HEK293 (cell line): ENCODE results near the gene FUT8.

ENCODE experiments used
- CTCF ChIA-PET: fragments of 350-600 bp; formaldehyde crosslinking; extraction: SDS; loops from one replicate; lab custom pipeline; 2021; ENCODE audit warnings: antibody characterized with exemption; lab: Yijun Ruan, JAX
- POLR2A ChIA-PET: fragments of 300-600 bp; formaldehyde crosslinking; extraction: SDS; loops from one replicate; lab custom pipeline; 2020; ENCODE audit warnings: antibody characterized with exemption, inconsistent platforms; lab: Yijun Ruan, JAX
- H3K27ac ChIP-seq: fragments of 200-500 bp; sonication (Bioruptor generic); 2 replicates; pipeline ENCODE4 v1.5.1; 2014; ENCODE audit warnings: low read depth, low read length, control low read depth, inconsistent platforms; ENCODE audit errors: extremely low read depth
- H3K36me3 ChIP-seq, 2 experiments: fragments of 200-500 bp in 1 of 2; sonication (Bioruptor generic) in 1 of 2; 1 replicate in 1 of 2; 2 replicates in 1 of 2; pipeline ENCODE4 v1.5.1; 2014 to 2017; ENCODE audit warnings: inconsistent platforms in 2 of 2, low read length in 2 of 2; ENCODE audit not compliant: control insufficient read depth in 2 of 2, insufficient read depth in 1 of 2
- H3K4me1 ChIP-seq: fragments of 200-500 bp; sonication (Bioruptor generic); 2 replicates; pipeline ENCODE4 v1.5.1; 2014; ENCODE audit warnings: mild to moderate bottlenecking, low read length, inconsistent platforms; ENCODE audit not compliant: control insufficient read depth, insufficient read depth
- H3K4me3 ChIP-seq: 2 replicates; pipeline ENCODE4 v1.5.1; 2011; ENCODE audit warnings: low read depth, mild to moderate bottlenecking, control low read depth, low read length, moderate library complexity
- H3K9me3 ChIP-seq: fragments of 200-500 bp; sonication (Bioruptor generic); 2 replicates; pipeline ENCODE4 v1.5.1; 2014; ENCODE audit warnings: low read depth, low read length, inconsistent platforms; ENCODE audit not compliant: control insufficient read depth, insufficient read depth
- GLIS2 ChIP-seq: fragments of 450-650 bp; formaldehyde crosslinking; IDR thresholded peaks from 2 replicates; pipeline ENCODE4 v1.5.1; 2016; ENCODE audit warnings: missing biosample characterization, missing genetic modification characterization
- HOXA7 ChIP-seq: sonication (generic); formaldehyde crosslinking; IDR thresholded peaks from 2 replicates; pipeline ENCODE4 v1.8.1; 2022; ENCODE audit warnings: missing genetic modification reagents, borderline replicate concordance
- KLF8 ChIP-seq: fragments of 450-650 bp; formaldehyde crosslinking; IDR thresholded peaks from 2 replicates; pipeline ENCODE4 v1.5.1; 2016; ENCODE audit warnings: missing biosample characterization, missing genetic modification characterization
- MEIS1 ChIP-seq: sonication (generic); formaldehyde crosslinking; IDR thresholded peaks from 2 replicates; pipeline ENCODE4 v1.8.1; 2022; ENCODE audit warnings: missing genetic modification reagents, mild to moderate bottlenecking, borderline replicate concordance
- PATZ1 ChIP-seq: fragments of 450-650 bp; formaldehyde crosslinking; IDR thresholded peaks from 2 replicates; pipeline ENCODE4 v1.5.1; 2016; ENCODE audit warnings: missing biosample characterization, missing genetic modification characterization
- SCRT1 ChIP-seq: fragments of 450-650 bp; formaldehyde crosslinking; IDR thresholded peaks from 2 replicates; pipeline ENCODE4 v1.5.1; 2016; ENCODE audit warnings: missing biosample characterization, missing genetic modification characterization, borderline replicate concordance
- SCRT2 ChIP-seq: fragments of 450-650 bp; formaldehyde crosslinking; IDR thresholded peaks from 2 replicates; pipeline ENCODE4 v1.5.1; 2016; ENCODE audit warnings: missing biosample characterization, missing genetic modification characterization
- SP7 ChIP-seq: fragments of 450-650 bp; formaldehyde crosslinking; IDR thresholded peaks from 2 replicates; pipeline ENCODE4 v1.5.1; 2016; ENCODE audit warnings: missing biosample characterization, missing genetic modification characterization
- WT1 ChIP-seq: fragments of 450-650 bp; formaldehyde crosslinking; IDR thresholded peaks from 2 replicates; pipeline ENCODE4 v1.5.1; 2016; ENCODE audit warnings: missing biosample characterization, missing genetic modification characterization
- ZBTB44 ChIP-seq: fragments of 450-650 bp; IDR thresholded peaks from 2 replicates; pipeline ENCODE4 v1.5.1; 2018; ENCODE audit warnings: missing biosample characterization, mild to moderate bottlenecking, missing genetic modification characterization
- ZBTB48 ChIP-seq: fragments of 450-650 bp; formaldehyde crosslinking; IDR thresholded peaks from 2 replicates; pipeline ENCODE4 v1.5.1; 2016; ENCODE audit warnings: missing biosample characterization, missing genetic modification characterization
- ZBTB8A ChIP-seq: fragments of 450-650 bp; formaldehyde crosslinking; IDR thresholded peaks from 2 replicates; pipeline ENCODE4 v1.5.1; 2016; ENCODE audit warnings: missing biosample characterization, missing genetic modification characterization
- ZFP37 ChIP-seq: fragments of 450-650 bp; formaldehyde crosslinking; IDR thresholded peaks from 2 replicates; pipeline ENCODE4 v1.5.1; 2016; ENCODE audit warnings: missing biosample characterization, missing genetic modification characterization
- ZNF19 ChIP-seq: fragments of 450-650 bp; formaldehyde crosslinking; IDR thresholded peaks from 2 replicates; pipeline ENCODE4; 2016; ENCODE audit warnings: missing biosample characterization, missing genetic modification characterization, low read depth
- ZNF292 ChIP-seq: fragments of 450-650 bp; formaldehyde crosslinking; IDR thresholded peaks from 2 replicates; pipeline ENCODE4 v1.5.1; 2016; ENCODE audit warnings: low read depth, missing biosample characterization, missing genetic modification characterization, borderline replicate concordance
- ZNF366 ChIP-seq: fragments of 450-650 bp; formaldehyde crosslinking; conservative IDR thresholded peaks from 2 replicates; pipeline ENCODE4 v1.5.1; 2016; ENCODE audit warnings: missing biosample characterization, missing genetic modification characterization
- ZNF391 ChIP-seq: fragments of 450-650 bp; formaldehyde crosslinking; IDR thresholded peaks from 2 replicates; pipeline ENCODE4 v1.5.1; 2016; ENCODE audit warnings: low read depth, missing biosample characterization, missing genetic modification characterization, borderline replicate concordance
- ZNF416 ChIP-seq: fragments of 450-650 bp; formaldehyde crosslinking; IDR thresholded peaks from 2 replicates; pipeline ENCODE4 v1.5.1; 2016; ENCODE audit warnings: missing biosample characterization, missing genetic modification characterization
- ZNF423 ChIP-seq: fragments of 450-650 bp; formaldehyde crosslinking; IDR thresholded peaks from 2 replicates; pipeline ENCODE4 v1.5.1; 2016; ENCODE audit warnings: missing biosample characterization, missing genetic modification characterization
- ZNF48 ChIP-seq: fragments of 450-650 bp; formaldehyde crosslinking; IDR thresholded peaks from 2 replicates; pipeline ENCODE4 v1.5.1; 2016; ENCODE audit warnings: missing biosample characterization, missing genetic modification characterization
- ZNF529 ChIP-seq: fragments of 450-650 bp; formaldehyde crosslinking; IDR thresholded peaks from 2 replicates; pipeline ENCODE4 v1.5.1; 2017; ENCODE audit warnings: missing genetic modification characterization, missing biosample characterization; ENCODE audit not compliant: insufficient replicate concordance
- ZNF558 ChIP-seq: fragments of 450-650 bp; formaldehyde crosslinking; IDR thresholded peaks from 2 replicates; pipeline ENCODE4 v1.5.1; 2016; ENCODE audit warnings: missing biosample characterization, missing genetic modification characterization
- ZNF660 ChIP-seq: fragments of 450-650 bp; IDR thresholded peaks from 2 replicates; pipeline ENCODE4 v1.5.1; 2018; ENCODE audit warnings: missing biosample characterization, mild to moderate bottlenecking, missing genetic modification characterization
- ZNF670 ChIP-seq: fragments of 450-650 bp; formaldehyde crosslinking; IDR thresholded peaks from 2 replicates; pipeline ENCODE4 v1.5.1; 2016; ENCODE audit warnings: missing biosample characterization, missing genetic modification characterization, low read depth
- ZNF701 ChIP-seq: fragments of 450-650 bp; formaldehyde crosslinking; IDR thresholded peaks from 2 replicates; pipeline ENCODE4 v1.5.1; 2016; ENCODE audit warnings: missing biosample characterization, missing genetic modification characterization
- ZSCAN5A ChIP-seq: fragments of 450-650 bp; formaldehyde crosslinking; IDR thresholded peaks from 2 replicates; pipeline ENCODE4 v1.5.1; 2016; ENCODE audit warnings: missing biosample characterization, missing genetic modification characterization

FUT8 gene

GRCh38 chr14:65627315-65627714, 214.8 kb downstream of the FUT8 start:
- TF ChIP-seq SP7 (no peak), SCRT2 (tag by site-specific recombination) (no peak), ZNF292 (tag by site-specific recombination) (no peak), ZNF48 (tag by site-specific recombination) (no peak), HOXA7 (CRISPR knock-in tag) (no peak), WT1 (no peak), ZBTB44 (tag by site-specific recombination) (no peak), ZNF19 (tag by site-specific recombination) (no peak), KLF8 (tag by site-specific recombination) (no peak), SCRT1 (tag by site-specific recombination) (no peak), PATZ1 (tag by site-specific recombination) (no peak), ZNF423 (tag by site-specific recombination) (no peak), ZNF670 (tag by site-specific recombination) (no peak)
- Histone ChIP-seq H3K27ac (no peak overlapping the region), H3K4me3 (no peak overlapping the region), H3K9me3 (no peaks in the 10 kb centered on the region), H3K36me3 (no peaks in the 10 kb centered on the region), H3K4me1 (no peaks in the 10 kb centered on the region)
- ChIA-PET CTCF (no interaction called here), POLR2A (no interaction called here)

- H3K36me3 ChIP-seq = no peaks in the 10 kb centered on the region
- TF ChIP-seq ZNF416 = no peak
- no peak for TF ChIP-seq ZBTB8A
- TF ChIP-seq ZFP37 = no peak
- no peak for TF ChIP-seq ZNF558 (tag by site-specific recombination)
- TF ChIP-seq ZNF660 = no peak
- no peak for TF ChIP-seq ZSCAN5A
- no peak for TF ChIP-seq ZNF529 (tag by site-specific recombination)
- no peak for TF ChIP-seq GLIS2 (tag by site-specific recombination)
- TF ChIP-seq ZBTB48 = no peak
- no peak for TF ChIP-seq ZNF701 (tag by site-specific recombination)
- no peak for TF ChIP-seq MEIS1 (CRISPR knock-in tag)
- TF ChIP-seq ZNF391 (tag by site-specific recombination) = no peak
- no peak for TF ChIP-seq ZNF366 (tag by site-specific recombination)
- POLR2A ChIA-PET = no interaction called here
- no peaks in the 10 kb centered on the region for H3K9me3 ChIP-seq
- no peak overlapping the region for H3K27ac ChIP-seq
- H3K4me3 ChIP-seq = no peak overlapping the region
- no peaks in the 10 kb centered on the region for H3K4me1 ChIP-seq
- CTCF ChIA-PET = interaction anchor here (0.7 kb wide), 1 partner anchor 55 kb away, joined by 4 read pairs; no protein-coding TSS in a partner anchor
These were observed 216.1 kb downstream of the FUT8 start for GRCh38 chr14:65628664-65629063.
